HepG2 (cell line): ENCODE results near the gene SMARCB1. TPM values are rescaled to one million over a fixed set of nuclear protein-coding genes. Genes with fewer than 3 reads are reported as not detected.

Experiments
- ATF1 ChIP-seq: IDR thresholded peaks from 2 replicates; pipeline ENCODE4 v1.6.1; 2016; ENCODE audit warnings: mild to moderate bottlenecking, control low read depth
- CCAR2 ChIP-seq: fragments of 200-400 bp; formaldehyde crosslinking; optimal IDR thresholded peaks from 2 replicates; pipeline ENCODE3; 2018; ENCODE audit warnings: low read depth, mild to moderate bottlenecking, low read length, moderate library complexity
- EEA1 ChIP-seq: sonication (generic); formaldehyde crosslinking; IDR thresholded peaks from 2 replicates; pipeline ENCODE4 v1.5.1; 2020; ENCODE audit warnings: mild to moderate bottlenecking, missing genetic modification reagents, borderline replicate concordance
- FOXA3 ChIP-seq: IDR thresholded peaks from 2 replicates; pipeline ENCODE4 v1.6.1; 2016; ENCODE audit warnings: missing genetic modification reagents, missing compliant biosample characterization
- GATAD2A ChIP-seq: IDR thresholded peaks from 2 replicates; pipeline ENCODE4 v1.6.1; 2016
- HDAC2 ChIP-seq: sonication (generic); formaldehyde crosslinking; IDR thresholded peaks from 2 replicates; pipeline ENCODE4 v1.4.0; 2020; ENCODE audit warnings: missing genetic modification reagents
- HOXA3 ChIP-seq: sonication (generic); formaldehyde crosslinking; IDR thresholded peaks from 2 replicates; pipeline ENCODE4 v1.5.0; 2020; ENCODE audit warnings: missing genetic modification reagents
- HOXA9 ChIP-seq: sonication (generic); formaldehyde crosslinking; IDR thresholded peaks from 2 replicates; pipeline ENCODE4 v1.8.1; 2022; ENCODE audit warnings: missing genetic modification reagents, mild to moderate bottlenecking, moderate library complexity, borderline replicate concordance
- NAIF1 ChIP-seq: sonication (generic); formaldehyde crosslinking; IDR thresholded peaks from 2 replicates; pipeline ENCODE4 v1.5.0; 2020; ENCODE audit warnings: mild to moderate bottlenecking, missing genetic modification reagents, borderline replicate concordance
- NFKBIZ ChIP-seq: IDR thresholded peaks from 2 replicates; pipeline ENCODE4 v1.6.1; 2018; ENCODE audit warnings: missing genetic modification reagents, missing compliant biosample characterization
- RARG ChIP-seq: sonication (generic); formaldehyde crosslinking; IDR thresholded peaks from 2 replicates; pipeline ENCODE4 v1.4.0; 2020; ENCODE audit warnings: low read depth, mild to moderate bottlenecking, missing genetic modification reagents
- RFX3 ChIP-seq: IDR thresholded peaks from 2 replicates; pipeline ENCODE4 v1.6.1; 2016; ENCODE audit warnings: missing biosample characterization, missing genetic modification reagents
- SNAI1 ChIP-seq: sonication (generic); formaldehyde crosslinking; IDR thresholded peaks from 2 replicates; pipeline ENCODE4 v1.5.0; 2020; ENCODE audit warnings: mild to moderate bottlenecking, missing genetic modification reagents, borderline replicate concordance
- ZNF12 ChIP-seq: sonication (generic); formaldehyde crosslinking; IDR thresholded peaks from 2 replicates; pipeline ENCODE4 v1.5.0; 2020; ENCODE audit warnings: missing genetic modification reagents
- ZNF180 ChIP-seq: sonication (generic); formaldehyde crosslinking; IDR thresholded peaks from 2 replicates; pipeline ENCODE4 v1.4.0; 2020; ENCODE audit warnings: low read depth, missing genetic modification reagents, borderline replicate concordance
- ZNF224 ChIP-seq: sonication (generic); formaldehyde crosslinking; IDR thresholded peaks from 2 replicates; pipeline ENCODE4 v1.5.0; 2020; ENCODE audit warnings: mild to moderate bottlenecking, missing genetic modification reagents
- ZNF335 ChIP-seq: sonication (generic); formaldehyde crosslinking; IDR thresholded peaks from 2 replicates; pipeline ENCODE4 v1.4.0; 2020; ENCODE audit warnings: missing genetic modification reagents
- ZNF468 ChIP-seq: sonication (generic); formaldehyde crosslinking; IDR thresholded peaks from 2 replicates; pipeline ENCODE4 v1.8.0; 2022; ENCODE audit warnings: mild to moderate bottlenecking, moderate library complexity, missing genetic modification reagents
- ZNF570 ChIP-seq: sonication (generic); formaldehyde crosslinking; IDR thresholded peaks from 2 replicates; pipeline ENCODE4 v1.4.0; 2020; ENCODE audit warnings: mild to moderate bottlenecking, missing genetic modification reagents, borderline replicate concordance
- ZNF674 ChIP-seq: sonication (generic); formaldehyde crosslinking; IDR thresholded peaks from 2 replicates; pipeline ENCODE4 v1.5.0; 2020; ENCODE audit warnings: low read depth, mild to moderate bottlenecking, missing genetic modification reagents
- ZNF720 ChIP-seq: sonication (generic); formaldehyde crosslinking; IDR thresholded peaks from 2 replicates; pipeline ENCODE4 v1.4.0; 2020; ENCODE audit warnings: missing genetic modification reagents
- ZNF781 ChIP-seq: sonication (generic); formaldehyde crosslinking; IDR thresholded peaks from 2 replicates; pipeline ENCODE4 v1.5.1; 2020; ENCODE audit warnings: borderline replicate concordance, mild to moderate bottlenecking, missing genetic modification reagents; ENCODE audit errors: not compliant biosample characterization
- polyA plus RNA-seq, 8 experiments: library from polyadenylated mRNA; depleted of rRNA in 3 of 8; stranded (reverse) in 7 of 8; unstranded in 1 of 8; fragments of >200 nt; fragmentation: Illumina TruSeq in 4 of 8; extraction: Trizol in 4 of 8; gene quantifications; 2 replicates each; pipeline versions ENCODE4 v1.2.1 to v1.2.3, GENCODE V29; 2011 to 2016; ENCODE audit warnings: low read depth in 4 of 8, missing spikeins in 1 of 8, mixed read lengths in 1 of 8; ENCODE audit not compliant: insufficient read depth in 1 of 8
- total RNA-seq, 5 experiments: library from RNA; depleted of rRNA; stranded (reverse); fragments of >200 nt; fragmentation: Illumina TruSeq; extraction: Trizol; gene quantifications; 2 replicates each; pipeline ENCODE4 v1.2.3, GENCODE V29; 2016; ENCODE audit warnings: low read depth in 1 of 5
- TF ChIP-seq, protein P1 (sequence below): sonication (generic); formaldehyde crosslinking; IDR thresholded peaks from 2 replicates; pipeline ENCODE4 v1.4.0; 2020; ENCODE audit warnings: missing genetic modification reagents
- TF ChIP-seq, protein P2 (sequence below): sonication (generic); formaldehyde crosslinking; conservative IDR thresholded peaks from 2 replicates; pipeline ENCODE4 v1.4.0; 2020; ENCODE audit warnings: missing genetic modification reagents

Gene SMARCB1
- total and polyA plus RNA-seq, 2 of the 13 experiments (the other 11 are each of a cell fraction or from before 2014, with no cell fraction given) = 74.0 to 166 TPM

- TF ChIP-seq, protein P1, sequence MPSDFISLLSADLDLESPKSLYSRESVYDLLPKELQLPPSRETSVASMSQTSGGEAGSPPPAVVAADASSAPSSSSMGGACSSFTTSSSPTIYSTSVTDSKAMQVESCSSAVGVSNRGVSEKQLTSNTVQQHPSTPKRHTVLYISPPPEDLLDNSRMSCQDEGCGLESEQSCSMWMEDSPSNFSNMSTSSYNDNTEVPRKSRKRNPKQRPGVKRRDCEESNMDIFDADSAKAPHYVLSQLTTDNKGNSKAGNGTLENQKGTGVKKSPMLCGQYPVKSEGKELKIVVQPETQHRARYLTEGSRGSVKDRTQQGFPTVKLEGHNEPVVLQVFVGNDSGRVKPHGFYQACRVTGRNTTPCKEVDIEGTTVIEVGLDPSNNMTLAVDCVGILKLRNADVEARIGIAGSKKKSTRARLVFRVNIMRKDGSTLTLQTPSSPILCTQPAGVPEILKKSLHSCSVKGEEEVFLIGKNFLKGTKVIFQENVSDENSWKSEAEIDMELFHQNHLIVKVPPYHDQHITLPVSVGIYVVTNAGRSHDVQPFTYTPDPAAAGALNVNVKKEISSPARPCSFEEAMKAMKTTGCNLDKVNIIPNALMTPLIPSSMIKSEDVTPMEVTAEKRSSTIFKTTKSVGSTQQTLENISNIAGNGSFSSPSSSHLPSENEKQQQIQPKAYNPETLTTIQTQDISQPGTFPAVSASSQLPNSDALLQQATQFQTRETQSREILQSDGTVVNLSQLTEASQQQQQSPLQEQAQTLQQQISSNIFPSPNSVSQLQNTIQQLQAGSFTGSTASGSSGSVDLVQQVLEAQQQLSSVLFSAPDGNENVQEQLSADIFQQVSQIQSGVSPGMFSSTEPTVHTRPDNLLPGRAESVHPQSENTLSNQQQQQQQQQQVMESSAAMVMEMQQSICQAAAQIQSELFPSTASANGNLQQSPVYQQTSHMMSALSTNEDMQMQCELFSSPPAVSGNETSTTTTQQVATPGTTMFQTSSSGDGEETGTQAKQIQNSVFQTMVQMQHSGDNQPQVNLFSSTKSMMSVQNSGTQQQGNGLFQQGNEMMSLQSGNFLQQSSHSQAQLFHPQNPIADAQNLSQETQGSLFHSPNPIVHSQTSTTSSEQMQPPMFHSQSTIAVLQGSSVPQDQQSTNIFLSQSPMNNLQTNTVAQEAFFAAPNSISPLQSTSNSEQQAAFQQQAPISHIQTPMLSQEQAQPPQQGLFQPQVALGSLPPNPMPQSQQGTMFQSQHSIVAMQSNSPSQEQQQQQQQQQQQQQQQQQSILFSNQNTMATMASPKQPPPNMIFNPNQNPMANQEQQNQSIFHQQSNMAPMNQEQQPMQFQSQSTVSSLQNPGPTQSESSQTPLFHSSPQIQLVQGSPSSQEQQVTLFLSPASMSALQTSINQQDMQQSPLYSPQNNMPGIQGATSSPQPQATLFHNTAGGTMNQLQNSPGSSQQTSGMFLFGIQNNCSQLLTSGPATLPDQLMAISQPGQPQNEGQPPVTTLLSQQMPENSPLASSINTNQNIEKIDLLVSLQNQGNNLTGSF (CRISPR knock-in tag) = no peak
- no peak for TF ChIP-seq CCAR2
- no peak for TF ChIP-seq ATF1 (CRISPR knock-in tag)
- no peak for TF ChIP-seq HOXA9 (CRISPR knock-in tag)
- TF ChIP-seq ZNF180 = no peak
- TF ChIP-seq EEA1 (CRISPR knock-in tag) = no peak
- peak; percentile 27 for TF ChIP-seq ZNF781
- TF ChIP-seq HOXA3 (CRISPR knock-in tag) = peak; percentile 62
- TF ChIP-seq ZNF468 = no peak
- no peak for TF ChIP-seq RFX3
- TF ChIP-seq, protein P2, sequence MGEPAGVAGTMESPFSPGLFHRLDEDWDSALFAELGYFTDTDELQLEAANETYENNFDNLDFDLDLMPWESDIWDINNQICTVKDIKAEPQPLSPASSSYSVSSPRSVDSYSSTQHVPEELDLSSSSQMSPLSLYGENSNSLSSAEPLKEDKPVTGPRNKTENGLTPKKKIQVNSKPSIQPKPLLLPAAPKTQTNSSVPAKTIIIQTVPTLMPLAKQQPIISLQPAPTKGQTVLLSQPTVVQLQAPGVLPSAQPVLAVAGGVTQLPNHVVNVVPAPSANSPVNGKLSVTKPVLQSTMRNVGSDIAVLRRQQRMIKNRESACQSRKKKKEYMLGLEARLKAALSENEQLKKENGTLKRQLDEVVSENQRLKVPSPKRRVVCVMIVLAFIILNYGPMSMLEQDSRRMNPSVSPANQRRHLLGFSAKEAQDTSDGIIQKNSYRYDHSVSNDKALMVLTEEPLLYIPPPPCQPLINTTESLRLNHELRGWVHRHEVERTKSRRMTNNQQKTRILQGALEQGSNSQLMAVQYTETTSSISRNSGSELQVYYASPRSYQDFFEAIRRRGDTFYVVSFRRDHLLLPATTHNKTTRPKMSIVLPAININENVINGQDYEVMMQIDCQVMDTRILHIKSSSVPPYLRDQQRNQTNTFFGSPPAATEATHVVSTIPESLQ = no peak
- TF ChIP-seq FOXA3 = no peak
- TF ChIP-seq NAIF1 = peak; percentile 59; the same call in 1 of the 2 replicates
- TF ChIP-seq ZNF720 (CRISPR knock-in tag) = no peak
- TF ChIP-seq ZNF12 (CRISPR knock-in tag) = no peak
- TF ChIP-seq RARG (CRISPR knock-in tag) = no peak; the same call in 1 of the 2 replicates
- TF ChIP-seq GATAD2A (CRISPR knock-in tag) = peak; percentile 62; the same call in 1 of the 2 replicates
- 0 out of 2 replicates have a peak, but pooled peaks have one; percentile 33 for TF ChIP-seq ZNF674
- no peak; the same call in 1 of the 2 replicates for TF ChIP-seq SNAI1 (CRISPR knock-in tag)
- TF ChIP-seq ZNF224 = no peak
- no peak; the same call in 1 of the 2 replicates for TF ChIP-seq HDAC2
- no peak for TF ChIP-seq NFKBIZ
- no peak for TF ChIP-seq ZNF570
- TF ChIP-seq ZNF335 (CRISPR knock-in tag) = no peak; the same call in 1 of the 2 replicates
These were observed 18.9 kb upstream of the SMARCB1 start, which contains the start of gene CHCHD10 (continued) for GRCh38 chr22:23767673-23768548.
